CD4-positive, alpha-beta T cell treated with Interleukin-17A for 4 hours (primary cell): ENCODE data around the gene ACTL7A.
"Not testable (repeated sequence)": the region's sequence is repeated elsewhere in the genome, so short reads cannot be mapped to it uniquely, and the experiment has no call there.

Source experiments
- DNase-seq: peaks from one replicate; pipeline ENCODE4 v3.0.0-alpha.2; 2020; ENCODE audit warnings: mixed read lengths

ACTL7A gene

GRCh38 chr9:108861997-108862396 lies at the start of gene ACTL7A:
Gene ACTL7A (plus strand): TSS chr9:108862266. CDS start chr9:108862323, 57 bp downstream.
- DNase-seq = no peak

- no peak for DNase-seq
Measured at GRCh38 chr9:108812396-108813025, 49.6 kb upstream of the ACTL7A start.

- DNase-seq = no peak
Measured at GRCh38 chr9:108813951-108814601, 48.0 kb upstream of the ACTL7A start.

- no peak for DNase-seq
Measured at GRCh38 chr9:108815156-108815555, 46.9 kb upstream of the ACTL7A start.

GRCh38 chr9:108816037-108816436 lies 46.0 kb upstream of the ACTL7A start:
- DNase-seq = no peak

- DNase-seq = no peak
Measured at GRCh38 chr9:108823829-108824228, 38.2 kb upstream of the ACTL7A start.

GRCh38 chr9:108830272-108830671 lies 31.8 kb upstream of the ACTL7A start:
- DNase-seq = no peak

GRCh38 chr9:108831496-108832178 lies 30.4 kb upstream of the ACTL7A start:
- no peak for DNase-seq

GRCh38 chr9:108832179-108832500 lies 29.9 kb upstream of the ACTL7A start:
- DNase-seq = no peak

GRCh38 chr9:108834959-108835665 lies 27.0 kb upstream of the ACTL7A start:
- no peak for DNase-seq

GRCh38 chr9:108835831-108836230 lies 26.2 kb upstream of the ACTL7A start:
- no peak for DNase-seq

- DNase-seq = no peak
Measured at GRCh38 chr9:108836319-108836718, 25.7 kb upstream of the ACTL7A start.

GRCh38 chr9:108836781-108837180 lies 25.3 kb upstream of the ACTL7A start:
- DNase-seq = no peak

GRCh38 chr9:108837530-108837929 lies 24.5 kb upstream of the ACTL7A start:
- DNase-seq = no peak

- DNase-seq = no peak
Measured at GRCh38 chr9:108838017-108838416, 24.0 kb upstream of the ACTL7A start.

GRCh38 chr9:108839561-108839960 lies 22.5 kb upstream of the ACTL7A start:
- DNase-seq = not testable (repeated sequence)

- peak; percentile 33 for DNase-seq
Measured at GRCh38 chr9:108842610-108843295, 19.3 kb upstream of the ACTL7A start.

- DNase-seq = no peak
Measured at GRCh38 chr9:108844391-108844790, 17.7 kb upstream of the ACTL7A start.

- no peak for DNase-seq
Measured at GRCh38 chr9:108844856-108845255, 17.2 kb upstream of the ACTL7A start.

GRCh38 chr9:108845507-108845906 lies 16.6 kb upstream of the ACTL7A start:
- DNase-seq = no peak

- DNase-seq = no peak
Measured at GRCh38 chr9:108845947-108846346, 16.1 kb upstream of the ACTL7A start.

- not testable (repeated sequence) for DNase-seq
Measured at GRCh38 chr9:108848296-108848695, 13.8 kb upstream of the ACTL7A start.

GRCh38 chr9:108850293-108850897 lies 11.7 kb upstream of the ACTL7A start:
- DNase-seq = no peak
